HUES6 (cell line): ENCODE data around the gene PRMT7.

Experiments
- H3K27ac ChIP-seq: 2 replicates; pipeline ENCODE4 v1.7.0; 2013; ENCODE audit warnings: low read depth, mild to moderate bottlenecking, low read length, inconsistent platforms
- H3K27me3 ChIP-seq: 2 replicates; pipeline ENCODE4 v1.6.1; 2013; ENCODE audit warnings: low read length; ENCODE audit not compliant: control insufficient read depth, insufficient read depth
- H3K36me3 ChIP-seq: 2 replicates; pipeline ENCODE4 v1.6.1; 2013; ENCODE audit warnings: low read length; ENCODE audit not compliant: control insufficient read depth, insufficient read depth
- H3K4me1 ChIP-seq: 2 replicates; pipeline ENCODE4 v1.6.1; 2013; ENCODE audit warnings: low read length; ENCODE audit not compliant: control insufficient read depth, insufficient read depth
- H3K4me3 ChIP-seq: 2 replicates; pipeline ENCODE4 v1.5.1; 2013; ENCODE audit warnings: low read depth, low read length
- H3K9ac ChIP-seq: one replicate; pipeline ENCODE4 v1.6.1; 2013; ENCODE audit warnings: mild to moderate bottlenecking, low read length
- H3K9me3 ChIP-seq: 2 replicates; pipeline ENCODE4 v1.6.1; 2013; ENCODE audit warnings: low read depth, low read length; ENCODE audit not compliant: control insufficient read depth, insufficient read depth

Gene PRMT7

DNA sequence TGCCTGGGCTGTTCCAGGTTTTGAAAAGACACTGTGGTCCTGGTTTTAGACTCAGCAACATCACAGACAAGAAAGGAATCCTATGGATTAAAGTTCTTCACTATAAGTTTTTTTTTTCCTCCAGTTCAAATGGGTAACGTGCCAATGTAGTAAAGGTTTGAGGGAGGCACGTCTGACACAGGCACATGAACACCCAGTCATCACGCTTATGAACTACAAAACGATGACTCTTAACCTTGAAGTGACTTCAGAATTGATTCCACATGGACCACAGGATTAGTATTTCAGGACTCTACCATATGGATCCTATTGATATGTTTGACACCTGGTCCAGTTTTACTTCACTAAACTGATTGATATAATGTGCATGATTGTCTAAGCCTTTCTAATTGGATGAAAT, 2.3 kb downstream of the PRMT7 start:
- Histone ChIP-seq H3K9ac (no peak overlapping the region), H3K36me3 (peaks cover 28% of the 10 kb centered on the region), H3K27me3 (no peaks in the 10 kb centered on the region), H3K27ac (no peak overlapping the region), H3K4me3 (no peak overlapping the region), H3K4me1 (peaks cover 4% of the 10 kb centered on the region; the same call in 1 of the 2 replicates), H3K9me3 (no peaks in the 10 kb centered on the region)

- no peak overlapping the region for H3K27ac ChIP-seq
These were observed 8.5 kb downstream of the PRMT7 start for GRCh38 chr16:68319185-68319908.

GRCh38 chr16:68324336-68324735, 13.5 kb downstream of the PRMT7 start:
- H3K9ac ChIP-seq = no peak overlapping the region
- no peak overlapping the region for H3K4me3 ChIP-seq
- H3K36me3 ChIP-seq = peaks cover 64% of the 10 kb centered on the region
- H3K4me1 ChIP-seq = no peaks in the 10 kb centered on the region
- H3K27me3 ChIP-seq = no peaks in the 10 kb centered on the region
- H3K27ac ChIP-seq = no peak overlapping the region
- no peaks in the 10 kb centered on the region for H3K9me3 ChIP-seq

More at GRCh38 chr16:68319185-68319908, 8.5 kb downstream of the PRMT7 start:
- H3K4me3 ChIP-seq = no peak overlapping the region
- H3K9ac ChIP-seq = no peak overlapping the region
- H3K4me1 ChIP-seq = no peaks in the 10 kb centered on the region
- H3K9me3 ChIP-seq = no peaks in the 10 kb centered on the region
- no peaks in the 10 kb centered on the region for H3K27me3 ChIP-seq
- peaks cover 60% of the 10 kb centered on the region for H3K36me3 ChIP-seq

GRCh38 chr16:68324780-68325357, 14.1 kb downstream of the PRMT7 start:
- H3K9me3 ChIP-seq = no peaks in the 10 kb centered on the region

GRCh38 chr16:68328151-68328859, 17.5 kb downstream of the PRMT7 start:
- Histone ChIP-seq H3K27me3 (no peaks in the 10 kb centered on the region), H3K9ac (no peak overlapping the region), H3K36me3 (peaks cover 62% of the 10 kb centered on the region), H3K4me1 (no peaks in the 10 kb centered on the region; the same call in 1 of the 2 replicates), H3K9me3 (no peaks in the 10 kb centered on the region), H3K4me3 (no peak overlapping the region), H3K27ac (no peak overlapping the region)

More at GRCh38 chr16:68324780-68325357, 14.1 kb downstream of the PRMT7 start:
- Histone ChIP-seq H3K4me3 (no peak overlapping the region), H3K4me1 (no peaks in the 10 kb centered on the region), H3K27me3 (no peaks in the 10 kb centered on the region), H3K36me3 (peaks cover 64% of the 10 kb centered on the region), H3K9ac (no peak overlapping the region), H3K27ac (no peak overlapping the region)

- Histone ChIP-seq H3K27ac (no peak overlapping the region), H3K9me3 (no peaks in the 10 kb centered on the region), H3K36me3 (peaks cover 58% of the 10 kb centered on the region), H3K27me3 (no peaks in the 10 kb centered on the region), H3K4me3 (no peak overlapping the region), H3K9ac (no peak overlapping the region), H3K4me1 (no peaks in the 10 kb centered on the region; the same call in 1 of the 2 replicates)
These were observed 18.1 kb downstream of the PRMT7 start for GRCh38 chr16:68328860-68329390.

GRCh38 chr16:68331879-68332410, 21.1 kb downstream of the PRMT7 start:
- Histone ChIP-seq H3K4me1 (no peaks in the 10 kb centered on the region; the same call in 1 of the 2 replicates), H3K9me3 (no peaks in the 10 kb centered on the region), H3K27me3 (no peaks in the 10 kb centered on the region), H3K36me3 (peaks cover 52% of the 10 kb centered on the region), H3K27ac (no peak overlapping the region), H3K4me3 (no peak overlapping the region), H3K9ac (no peak overlapping the region)

- H3K9ac ChIP-seq = no peak overlapping the region
- H3K9me3 ChIP-seq = no peaks in the 10 kb centered on the region
- peaks cover 55% of the 10 kb centered on the region for H3K36me3 ChIP-seq
- no peak overlapping the region for H3K27ac ChIP-seq
- H3K27me3 ChIP-seq = no peaks in the 10 kb centered on the region
- H3K4me1 ChIP-seq = no peaks in the 10 kb centered on the region; the same call in 1 of the 2 replicates
- no peak overlapping the region for H3K4me3 ChIP-seq
These were observed 21.7 kb downstream of the PRMT7 start for GRCh38 chr16:68332411-68333121.

- Histone ChIP-seq H3K4me1 (no peaks in the 10 kb centered on the region; the same call in 1 of the 2 replicates), H3K27me3 (no peaks in the 10 kb centered on the region), H3K9ac (no peak overlapping the region), H3K27ac (no peak overlapping the region), H3K4me3 (no peak overlapping the region), H3K9me3 (no peaks in the 10 kb centered on the region), H3K36me3 (peaks cover 71% of the 10 kb centered on the region)
These were observed 24.4 kb downstream of the PRMT7 start for GRCh38 chr16:68335175-68335574.

GRCh38 chr16:68338326-68339119, 27.7 kb downstream of the PRMT7 start:
- Histone ChIP-seq H3K27me3 (no peaks in the 10 kb centered on the region), H3K9me3 (no peaks in the 10 kb centered on the region), H3K27ac (no peak overlapping the region), H3K4me1 (peaks cover 4% of the 10 kb centered on the region; the same call in 1 of the 2 replicates), H3K9ac (no peak overlapping the region), H3K4me3 (no peak overlapping the region), H3K36me3 (peaks cover 78% of the 10 kb centered on the region)
